ENCODE results near the gene LILRB1.

LILRB1 gene

DNA sequence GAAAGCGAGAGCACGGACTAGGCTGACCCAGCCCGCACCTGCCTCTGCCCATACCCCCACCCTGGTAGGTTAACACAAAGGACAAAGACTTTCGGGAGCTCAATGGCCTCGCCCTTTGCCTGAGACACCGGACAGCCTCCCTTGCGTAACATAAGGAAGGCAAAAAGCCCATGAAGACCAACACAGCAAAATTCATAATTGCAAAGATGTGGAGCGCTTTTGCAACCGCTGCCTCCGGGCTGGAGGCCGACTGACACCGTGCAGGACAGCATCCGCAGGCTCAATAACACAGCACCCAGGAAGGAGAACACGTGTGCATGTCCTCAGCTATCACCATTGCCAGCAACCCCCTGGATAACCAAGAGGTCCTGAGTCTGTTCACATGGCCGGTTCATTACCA lies 21.5 kb upstream of the LILRB1 start:
- Histone ChIP-seq H3K9ac (ENCODE audit: low read length) (no peak overlapping the region), H3K9me3 (ENCODE audit: insufficient read depth, low read length) (no peaks in the 10 kb centered on the region; the same call in 1 of the 2 replicates), H3K9me2 (replicated peaks; ENCODE audit: insufficient read depth, low read length) (no peaks in the 10 kb centered on the region), H3K27ac (ENCODE audit: low read depth, low read length) (no peak overlapping the region), H4K20me1 (ENCODE audit: low read depth, low read length) (no peaks in the 10 kb centered on the region), H3K36me3 (ENCODE audit: low read length) (no peaks in the 10 kb centered on the region), H3F3A (ENCODE audit: insufficient read depth) (no peaks in the 10 kb centered on the region), H2AFZ (ENCODE audit: low read depth, low read length, severe bottlenecking) (no peak overlapping the region), H3K4me3 (ENCODE audit: insufficient read depth, low read length, poor library complexity, severe bottlenecking) (no peak overlapping the region), H3K4me2 (ENCODE audit: low read depth, low read length, poor library complexity, severe bottlenecking) (no peak overlapping the region), H3K79me2 (ENCODE audit: insufficient read depth, low read length) (no peaks in the 10 kb centered on the region), H3K27me3 (ENCODE audit: low read length) (no peaks in the 10 kb centered on the region)
- no peak for TF ChIP-seq EZH2phosphoT487 (conservative IDR thresholded peaks at IDR 0.05; ENCODE audit: low read length)
- no peak for TF ChIP-seq CTCF (IDR thresholded peaks at IDR 0.05; ENCODE audit: insufficient read depth, low read length, poor library complexity, severe bottlenecking)

DNA sequence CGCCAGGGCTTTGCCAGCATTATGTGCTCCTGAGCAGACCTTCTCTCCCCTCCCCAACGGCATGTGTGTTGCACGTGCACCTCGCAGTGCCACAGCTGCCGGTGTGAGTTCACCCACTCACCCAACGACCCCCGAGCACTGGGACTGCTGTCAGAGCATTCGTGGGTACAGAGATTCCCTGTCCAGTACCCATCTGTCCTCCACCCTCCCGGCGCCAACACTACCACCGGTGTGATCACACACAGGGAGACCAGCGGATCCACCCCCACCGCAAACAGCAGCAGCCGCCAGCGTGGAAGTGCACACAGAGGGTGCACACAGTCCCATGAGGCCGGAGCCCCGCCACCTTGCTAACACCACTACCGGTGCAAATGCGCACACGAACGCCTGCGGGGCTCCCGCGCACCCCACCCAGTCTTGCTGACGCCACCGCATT lies 20.9 kb upstream of the LILRB1 start:
- H3K27me3 ChIP-seq (ENCODE audit: low read length) = no peaks in the 10 kb centered on the region

DNA sequence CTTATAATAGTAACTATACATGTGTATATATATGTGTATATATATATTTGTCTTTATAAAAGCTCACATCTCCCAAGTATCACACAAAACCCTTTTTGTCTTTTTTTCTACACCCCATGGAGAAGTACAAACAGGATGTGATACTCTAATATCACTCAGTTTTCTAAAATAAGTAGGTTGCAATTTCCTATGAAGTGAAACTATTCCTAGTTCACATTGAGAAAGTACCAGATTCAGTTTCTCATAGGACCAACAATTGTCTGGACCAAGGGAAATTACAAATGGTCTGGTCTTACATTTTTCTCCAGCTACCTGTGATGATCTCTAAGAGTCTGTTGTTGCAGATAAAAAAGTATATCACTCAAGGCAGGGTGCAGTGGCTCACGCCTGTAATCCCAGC lies 17.9 kb upstream of the LILRB1 start:
- Histone ChIP-seq H3K9me3 (ENCODE audit: insufficient read depth, low read length) (no peaks in the 10 kb centered on the region), H3K4me3 (ENCODE audit: insufficient read depth, low read length, poor library complexity, severe bottlenecking) (no peak overlapping the region), H4K20me1 (ENCODE audit: low read depth, low read length) (no peaks in the 10 kb centered on the region), H3K9me2 (replicated peaks; ENCODE audit: insufficient read depth, low read length) (no peaks in the 10 kb centered on the region), H3K4me2 (ENCODE audit: low read depth, low read length, poor library complexity, severe bottlenecking) (no peak overlapping the region), H3K27ac (ENCODE audit: low read depth, low read length) (no peak overlapping the region), H3K9ac (ENCODE audit: low read length) (no peak overlapping the region), H2AFZ (ENCODE audit: low read depth, low read length, severe bottlenecking) (no peak overlapping the region), H3K36me3 (ENCODE audit: low read length) (no peaks in the 10 kb centered on the region), H3K79me2 (ENCODE audit: insufficient read depth, low read length) (no peaks in the 10 kb centered on the region), H3F3A (ENCODE audit: insufficient read depth) (no peaks in the 10 kb centered on the region), H3K27me3 (ENCODE audit: low read length) (no peaks in the 10 kb centered on the region)
- TF ChIP-seq CTCF (IDR thresholded peaks at IDR 0.05; ENCODE audit: insufficient read depth, low read length, poor library complexity, severe bottlenecking) (no peak), EZH2phosphoT487 (conservative IDR thresholded peaks at IDR 0.05; ENCODE audit: low read length) (no peak)

More for the DNA sequence above, 20.9 kb upstream of the LILRB1 start:
- H3K79me2 ChIP-seq (ENCODE audit: insufficient read depth, low read length) = no peaks in the 10 kb centered on the region
- H3K9me3 ChIP-seq (ENCODE audit: insufficient read depth, low read length) = no peaks in the 10 kb centered on the region; the same call in 1 of the 2 replicates
- H3K9ac ChIP-seq (ENCODE audit: low read length) = no peak overlapping the region
- H2AFZ ChIP-seq (ENCODE audit: low read depth, low read length, severe bottlenecking) = no peak overlapping the region
- no peak overlapping the region for H3K4me3 ChIP-seq (ENCODE audit: insufficient read depth, low read length, poor library complexity, severe bottlenecking)
- no peaks in the 10 kb centered on the region for H3K36me3 ChIP-seq (ENCODE audit: low read length)
- H3F3A ChIP-seq (ENCODE audit: insufficient read depth) = no peaks in the 10 kb centered on the region
- no peaks in the 10 kb centered on the region for H4K20me1 ChIP-seq (ENCODE audit: low read depth, low read length)
- H3K9me2 ChIP-seq (replicated peaks; ENCODE audit: insufficient read depth, low read length) = no peaks in the 10 kb centered on the region
- TF ChIP-seq EZH2phosphoT487 (conservative IDR thresholded peaks at IDR 0.05; ENCODE audit: low read length) (no peak), CTCF (IDR thresholded peaks at IDR 0.05; ENCODE audit: insufficient read depth, low read length, poor library complexity, severe bottlenecking) (no peak)
- H3K27ac ChIP-seq (ENCODE audit: low read depth, low read length) = no peak overlapping the region
- H3K4me2 ChIP-seq (ENCODE audit: low read depth, low read length, poor library complexity, severe bottlenecking) = no peak overlapping the region

Measured in SU-DHL-6 (cell line).